ENCODE data around the gene CD274.

CD274 gene

DNA sequence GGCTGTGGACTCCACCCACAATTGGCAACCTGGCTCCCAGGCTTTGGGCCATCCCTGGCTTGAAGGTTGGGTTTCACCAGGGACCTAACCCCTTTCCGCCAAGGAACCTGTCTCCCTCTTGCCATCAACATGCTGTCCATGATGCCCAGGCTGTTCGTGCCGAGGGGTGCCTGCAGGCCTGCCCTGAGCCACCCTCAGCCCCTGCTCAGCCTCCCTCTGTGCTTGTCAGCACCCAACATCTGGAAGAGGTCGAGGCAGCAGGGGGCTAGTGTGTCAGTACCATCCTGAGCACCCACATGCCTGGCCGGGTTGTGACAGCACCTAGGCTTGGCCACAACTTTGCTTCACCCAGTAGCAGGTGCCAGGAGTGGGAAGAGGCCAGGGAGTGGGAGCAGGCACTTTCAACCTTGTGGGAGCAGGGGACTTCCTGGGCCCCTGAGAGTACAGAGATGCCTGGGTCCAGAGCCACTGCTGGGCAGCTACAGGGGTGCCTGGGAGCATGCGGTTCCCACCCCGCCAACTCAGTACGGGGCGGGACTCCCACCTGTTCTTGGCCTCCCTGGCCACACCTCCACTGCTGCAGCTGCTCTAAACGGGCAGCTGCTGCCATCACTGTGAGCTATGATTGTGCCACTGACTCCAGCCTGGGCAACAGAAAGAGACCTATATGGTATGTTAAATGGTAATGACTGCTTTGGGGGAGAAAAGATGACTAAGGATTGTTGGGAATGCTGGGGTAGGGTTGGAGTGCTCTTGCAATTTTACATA, 66.3 kb downstream of the CD274 start:
- no peak overlapping the region for H3K4me3 ChIP-seq (ENCODE audit: low read length)
- TF ChIP-seq ZNF274 (IDR thresholded peaks at IDR 0.05; ENCODE audit: low read depth, low read length), result no peak

DNA sequence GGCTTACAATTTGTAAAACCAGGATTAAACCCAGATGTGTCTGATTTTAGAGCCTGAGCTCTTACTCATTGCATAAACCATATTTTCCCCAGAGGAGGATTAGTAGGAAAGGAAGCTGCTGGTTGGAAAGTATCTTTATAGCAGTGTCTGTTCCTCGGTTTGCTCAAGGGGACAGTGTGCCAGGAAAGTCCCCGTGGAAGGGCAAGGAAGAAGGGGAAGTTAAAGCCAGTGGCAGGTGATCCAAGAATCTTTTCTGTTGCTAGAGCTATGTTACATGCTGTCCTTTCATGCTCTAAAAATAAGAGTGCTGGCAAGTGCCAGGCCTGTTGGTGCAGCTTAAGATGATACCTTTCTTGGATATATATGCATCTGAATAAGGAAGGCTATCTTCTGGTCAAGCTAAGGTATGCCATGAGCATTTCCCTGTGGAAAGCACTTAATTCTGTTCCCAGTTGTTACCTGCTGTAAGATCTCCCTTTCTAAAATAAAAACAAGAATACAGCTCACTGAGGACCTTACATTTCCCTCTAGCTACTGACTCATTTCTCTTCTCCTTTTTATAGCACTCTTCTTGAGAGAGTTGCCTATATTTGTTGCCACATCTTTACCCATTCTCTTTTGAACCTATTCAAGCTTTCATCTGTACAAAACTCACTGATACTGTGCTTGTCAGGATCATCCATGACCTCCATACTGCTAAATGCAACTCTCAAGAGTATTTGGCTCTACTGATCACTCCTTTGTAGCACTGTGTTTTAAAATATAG, 68.0 kb downstream of the CD274 start:
- peak overlapping the region; percentile 60; the same call in 1 of the 2 replicates for H3K4me3 ChIP-seq (ENCODE audit: low read length)

DNA sequence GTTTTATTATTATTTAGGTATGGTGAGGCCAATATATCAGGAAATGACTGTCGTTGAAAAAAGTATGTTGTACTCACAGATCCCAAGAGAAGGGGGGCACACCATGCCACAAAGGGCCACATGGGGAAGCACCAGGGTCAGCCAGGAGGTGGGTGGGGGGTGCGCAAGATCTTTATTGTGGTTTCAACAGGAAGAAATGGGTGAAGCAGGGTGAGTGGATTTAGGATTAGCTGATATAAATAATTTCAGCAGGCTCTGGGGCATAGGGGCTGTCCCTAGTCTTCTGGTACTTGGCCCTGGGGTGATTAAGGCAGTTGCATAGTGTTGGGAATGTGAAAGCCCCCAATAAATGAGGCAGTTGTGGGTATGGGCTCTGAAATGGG, 68.6 kb downstream of the CD274 start:
- H3K4me3 ChIP-seq (ENCODE audit: low read length), result peak overlapping the region; percentile 60
- TF ChIP-seq ZNF274 (IDR thresholded peaks at IDR 0.05; ENCODE audit: low read depth, low read length), result no peak

More for the DNA sequence above, 68.0 kb downstream of the CD274 start:
- no peak for TF ChIP-seq ZNF274 (IDR thresholded peaks at IDR 0.05; ENCODE audit: low read depth, low read length)
